H1 (cell line): ENCODE measurements around the gene FGGY.

ENCODE experiments used
- BACH1 ChIP-seq: IDR thresholded peaks from 2 replicates; pipeline ENCODE4 v1.6.1; 2012; ENCODE audit warnings: low read length, improper control_type of control experiment
- CTCF ChIP-seq, 3 experiments: IDR thresholded peaks; 1 replicate in 2 of 3; 2 replicates in 1 of 3; pipeline versions ENCODE4 v1.5.1 to v1.6.1; 2011; ENCODE audit warnings: low read length in 3 of 3, mild to moderate bottlenecking in 3 of 3, inconsistent platforms in 2 of 3, low read depth in 1 of 3, moderate library complexity in 1 of 3; ENCODE audit not compliant: insufficient read depth in 1 of 3; ENCODE audit errors: control extremely low read depth in 1 of 3
- EGR1 ChIP-seq: IDR thresholded peaks from 2 replicates; pipeline ENCODE4 v1.6.1; 2011; ENCODE audit warnings: low read depth, low read length, borderline replicate concordance
- EZH2 ChIP-seq: fragments of 200-600 bp; sonication (generic); IDR thresholded peaks from 2 replicates; pipeline ENCODE4 v1.7.1; 2012; ENCODE audit warnings: low read depth, mild to moderate bottlenecking, moderate library complexity, low read length, inconsistent platforms; ENCODE audit not compliant: severe bottlenecking
- KDM1A ChIP-seq: fragments of 200-600, 300-600 bp; sonication (generic); IDR thresholded peaks from 2 replicates; pipeline ENCODE4 v1.7.1; 2016; ENCODE audit warnings: mild to moderate bottlenecking, low read length, borderline replicate concordance
- KDM5A ChIP-seq: fragments of 200-600 bp; IDR thresholded peaks from 2 replicates; pipeline ENCODE4 v1.7.1; 2012; ENCODE audit warnings: mild to moderate bottlenecking, low read length, inconsistent platforms, mixed read lengths
- MAFK ChIP-seq: IDR thresholded peaks from 2 replicates; pipeline ENCODE4 v1.6.1; 2012; ENCODE audit warnings: low read depth, mild to moderate bottlenecking, improper control_type of control experiment, low read length
- MAX ChIP-seq: IDR thresholded peaks from 2 replicates; pipeline ENCODE4 v1.6.1; 2012; ENCODE audit warnings: inconsistent platforms
- PHF8 ChIP-seq: fragments of 200-600 bp; sonication (generic); conservative IDR thresholded peaks from 2 replicates; pipeline ENCODE4 v1.7.1; 2012; ENCODE audit warnings: low read depth, mild to moderate bottlenecking, inconsistent platforms, low read length, moderate library complexity
- POLR2A ChIP-seq, 2 experiments: IDR thresholded peaks; 1 replicate in 1 of 2; 2 replicates in 1 of 2; pipeline ENCODE4 v1.6.1; 2011; ENCODE audit warnings: low read depth in 2 of 2, low read length in 2 of 2, mild to moderate bottlenecking in 2 of 2; ENCODE audit errors: control extremely low read depth in 1 of 2
- POLR2AphosphoS5 ChIP-seq: IDR thresholded peaks from 2 replicates; pipeline ENCODE4 v1.6.1; 2011; ENCODE audit warnings: low read depth, low read length
- RNF2 ChIP-seq: fragments of 200-900, 300-1000 bp; sonication (generic); IDR thresholded peaks from 2 replicates; pipeline ENCODE4 v1.7.1; 2016; ENCODE audit warnings: borderline replicate concordance, low read depth, mild to moderate bottlenecking, antibody characterized with exemption, low read length; ENCODE audit not compliant: poor library complexity, severe bottlenecking; ENCODE audit errors: missing control alignments
- SP4 ChIP-seq: IDR thresholded peaks from 2 replicates; pipeline ENCODE4 v1.6.1; 2012; ENCODE audit warnings: low read length, inconsistent platforms
- TAF1 ChIP-seq: IDR thresholded peaks from 2 replicates; pipeline ENCODE4 v1.6.1; 2011; ENCODE audit warnings: mild to moderate bottlenecking, low read depth, low read length

GRCh38 chr1:59346429-59346828 is 49.5 kb downstream of the FGGY start:
- no peak for TF ChIP-seq EGR1
- TF ChIP-seq CTCF (IDR thresholded peaks at IDR 0.05; ENCODE audit: control extremely low read depth in 1 of 3, insufficient read depth in 1 of 3, low read depth in 1 of 3, low read length in 3 of 3) = no peak
- TF ChIP-seq SP4 = no peak
- no peak for TF ChIP-seq POLR2AphosphoS5
- no peak for TF ChIP-seq POLR2A (IDR thresholded peaks at IDR 0.05; ENCODE audit: control extremely low read depth in 1 of 2, low read depth in 2 of 2, low read length in 2 of 2)
- no peak for TF ChIP-seq KDM5A
- TF ChIP-seq TAF1 = no peak
- TF ChIP-seq MAX = no peak
- no peak for TF ChIP-seq EZH2
- no peak for TF ChIP-seq MAFK
- no peak for TF ChIP-seq KDM1A
- TF ChIP-seq PHF8 = no peak
- TF ChIP-seq RNF2 = no peak
- TF ChIP-seq BACH1 = no peak
